Keratinocyte (primary cell): ENCODE results near the gene CD244.

Experiments
- EZH2 ChIP-seq: IDR thresholded peaks from one replicate; pipeline ENCODE4 v1.6.1; 2012; ENCODE audit warnings: inconsistent platforms, mild to moderate bottlenecking, low read length, moderate library complexity
- TF ChIP-seq, protein P1 (sequence below), 3 experiments: IDR thresholded peaks in 1 of 3; conservative IDR thresholded peaks in 1 of 3; optimal IDR thresholded peaks in 1 of 3; 2 replicates in 2 of 3; 3 replicates in 1 of 3; pipeline versions ENCODE3 to v1.5.1; 2011; ENCODE audit warnings: low read length in 3 of 3, mild to moderate bottlenecking in 3 of 3, moderate library complexity in 2 of 3, control low read depth in 1 of 3, inconsistent platforms in 1 of 3; ENCODE audit not compliant: insufficient read depth in 2 of 3; ENCODE audit errors: extremely low read depth in 1 of 3

DNA sequence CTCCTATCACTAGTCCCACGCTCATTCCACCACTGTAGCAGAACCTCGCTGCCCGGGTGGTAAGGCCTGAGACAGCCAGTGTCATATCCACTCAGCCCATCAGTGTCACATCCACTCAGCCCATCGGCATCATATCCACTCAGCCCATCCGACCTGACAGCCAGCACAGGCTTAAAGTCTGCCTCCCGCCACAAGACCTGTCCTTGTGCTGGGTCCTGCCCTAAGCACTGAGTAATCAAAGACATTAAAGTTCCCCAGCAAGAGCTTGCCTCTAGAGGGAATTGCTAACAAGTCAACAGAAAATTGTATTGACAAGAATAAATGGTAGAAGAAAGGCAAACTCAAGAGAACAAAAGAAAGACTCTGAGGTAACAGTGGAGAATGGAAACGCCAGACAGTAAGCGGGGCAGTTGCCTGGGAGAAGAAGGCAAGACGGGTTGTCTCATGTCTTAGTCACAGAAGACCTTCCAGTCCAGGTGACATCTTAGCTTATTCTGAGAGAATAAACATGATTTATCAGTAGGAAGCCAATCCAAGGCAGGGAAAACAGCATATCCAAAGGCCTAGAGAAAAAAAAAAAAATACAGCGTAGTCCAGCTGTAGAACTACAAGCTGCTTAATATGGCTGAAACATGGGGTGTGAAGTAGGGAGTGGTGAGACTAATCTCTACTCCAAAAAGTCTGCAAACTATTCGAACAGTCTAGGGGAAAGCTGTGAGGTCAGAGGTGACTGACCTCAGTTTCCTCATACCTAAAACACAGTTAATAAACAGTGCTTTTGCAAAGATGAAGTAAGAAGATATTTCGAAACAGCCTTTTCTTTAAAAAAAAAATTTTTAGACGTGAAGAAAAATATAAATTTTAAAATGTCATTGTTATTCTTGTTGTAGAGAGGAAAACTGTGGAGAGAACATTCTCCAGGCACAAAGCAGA lies 21.2 kb upstream of the CD244 start:
- TF ChIP-seq, protein P1, sequence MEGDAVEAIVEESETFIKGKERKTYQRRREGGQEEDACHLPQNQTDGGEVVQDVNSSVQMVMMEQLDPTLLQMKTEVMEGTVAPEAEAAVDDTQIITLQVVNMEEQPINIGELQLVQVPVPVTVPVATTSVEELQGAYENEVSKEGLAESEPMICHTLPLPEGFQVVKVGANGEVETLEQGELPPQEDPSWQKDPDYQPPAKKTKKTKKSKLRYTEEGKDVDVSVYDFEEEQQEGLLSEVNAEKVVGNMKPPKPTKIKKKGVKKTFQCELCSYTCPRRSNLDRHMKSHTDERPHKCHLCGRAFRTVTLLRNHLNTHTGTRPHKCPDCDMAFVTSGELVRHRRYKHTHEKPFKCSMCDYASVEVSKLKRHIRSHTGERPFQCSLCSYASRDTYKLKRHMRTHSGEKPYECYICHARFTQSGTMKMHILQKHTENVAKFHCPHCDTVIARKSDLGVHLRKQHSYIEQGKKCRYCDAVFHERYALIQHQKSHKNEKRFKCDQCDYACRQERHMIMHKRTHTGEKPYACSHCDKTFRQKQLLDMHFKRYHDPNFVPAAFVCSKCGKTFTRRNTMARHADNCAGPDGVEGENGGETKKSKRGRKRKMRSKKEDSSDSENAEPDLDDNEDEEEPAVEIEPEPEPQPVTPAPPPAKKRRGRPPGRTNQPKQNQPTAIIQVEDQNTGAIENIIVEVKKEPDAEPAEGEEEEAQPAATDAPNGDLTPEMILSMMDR (optimal IDR thresholded peaks at IDR 0.05 in 1 of 3, IDR thresholded peaks at IDR 0.05 in 1 of 3, conservative IDR thresholded peaks at IDR 0.05 in 1 of 3; ENCODE audit: extremely low read depth in 1 of 3, insufficient read depth in 2 of 3, low read length in 3 of 3), result no peak
- TF ChIP-seq EZH2, result no peak
